ENCODE results near the gene NOL7.

NOL7 gene

GRCh38 chr6:13600036-13600435 is 15.1 kb upstream of the NOL7 start:
- no peak for DNase-seq

GRCh38 chr6:13604135-13604534 is 11.0 kb upstream of the NOL7 start:
- DNase-seq = no peak

GRCh38 chr6:13604546-13605416 is 10.4 kb upstream of the NOL7 start:
- no peak for DNase-seq

- DNase-seq = no peak
These were observed 9.5 kb upstream of the NOL7 start for GRCh38 chr6:13605634-13606033.

DNA sequence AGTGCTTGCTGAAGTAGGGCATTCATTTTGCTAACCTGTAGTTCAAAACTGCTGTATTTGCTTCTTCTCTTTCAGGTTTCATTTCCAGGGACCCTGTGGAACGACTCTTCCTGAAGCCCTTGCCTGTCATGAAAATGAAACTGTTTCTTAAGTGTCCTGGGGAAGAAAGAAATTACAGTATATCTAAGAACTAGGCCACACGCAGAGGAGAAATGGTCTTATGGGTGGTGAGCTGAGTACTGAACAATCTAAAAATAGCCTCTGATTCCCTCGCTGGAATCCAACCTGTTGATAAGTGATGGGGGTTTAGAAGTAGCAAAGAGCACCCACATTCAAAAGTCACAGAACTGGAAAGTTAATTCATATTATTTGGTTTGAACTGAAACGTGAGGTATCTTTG is 3.4 kb upstream of the NOL7 start:
- DNase-seq = no peak

DNA sequence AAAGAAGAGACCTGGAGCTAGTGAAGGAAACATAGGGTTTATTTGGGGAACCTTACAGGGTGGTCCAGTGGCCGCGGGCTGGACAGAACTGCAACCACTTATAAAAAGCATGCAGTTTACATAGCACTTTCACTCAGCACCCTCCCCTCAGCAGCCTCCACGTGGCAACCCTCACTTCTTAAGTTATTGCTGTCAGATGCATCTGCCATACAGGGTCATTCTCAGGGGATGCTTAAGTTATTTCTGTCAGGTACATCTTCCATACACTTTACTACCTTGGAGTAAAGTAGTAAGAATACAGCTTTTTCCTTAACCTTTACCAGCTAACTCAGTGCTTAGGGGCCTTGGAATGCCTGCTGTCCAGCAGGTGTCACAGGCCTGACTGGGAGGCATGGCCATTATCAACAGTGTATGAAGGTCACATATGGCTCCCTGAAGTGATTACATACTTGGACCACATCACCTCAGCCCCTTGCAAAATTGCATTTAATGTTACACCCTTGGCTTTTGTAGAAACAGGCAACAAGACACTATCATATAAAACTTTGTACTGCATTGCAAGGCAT is 2.0 kb upstream of the NOL7 start:
- no peak for DNase-seq

DNA sequence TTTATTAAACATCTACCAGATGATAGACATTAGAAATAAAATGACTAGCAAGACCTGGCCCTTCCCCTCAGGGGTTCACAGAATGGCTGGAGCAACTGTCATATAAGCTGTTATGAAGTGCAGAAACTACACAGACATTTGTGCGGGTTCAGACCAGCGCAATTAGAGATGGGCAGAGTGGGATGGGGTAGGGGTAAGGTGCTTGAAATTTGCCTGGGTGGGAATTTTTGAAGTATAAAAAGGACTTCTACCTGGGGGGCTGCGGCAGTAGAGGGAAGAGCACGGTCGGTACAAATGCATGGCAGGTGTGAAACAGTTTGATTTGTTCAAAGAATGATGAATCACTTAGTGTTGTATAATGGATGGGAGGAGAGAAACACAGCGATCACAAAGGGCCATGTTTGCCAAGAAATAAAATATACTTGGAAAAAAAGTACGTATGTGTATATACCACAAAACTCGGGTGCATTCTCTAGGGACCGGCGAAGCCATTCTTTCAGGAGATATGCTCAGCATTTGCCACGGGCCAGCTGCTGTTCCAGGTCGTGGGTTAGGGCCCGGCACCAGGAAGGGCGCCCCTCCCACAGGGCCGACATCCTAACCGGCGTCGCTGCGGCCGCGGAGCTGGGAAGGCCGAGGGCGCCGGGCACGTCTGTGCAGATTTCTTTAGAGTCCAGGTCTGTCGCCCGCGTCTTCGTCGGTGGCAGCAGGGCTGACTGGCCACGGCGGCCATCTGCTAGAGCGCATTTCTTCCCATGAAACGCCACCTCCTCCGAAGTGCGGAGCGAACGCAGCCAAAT is 809 bp upstream of the NOL7 start:
- peak; percentile 18 for DNase-seq

- DNase-seq = no peak
These were observed 621 bp downstream of the NOL7 start for GRCh38 chr6:13615792-13616120.

DNA sequence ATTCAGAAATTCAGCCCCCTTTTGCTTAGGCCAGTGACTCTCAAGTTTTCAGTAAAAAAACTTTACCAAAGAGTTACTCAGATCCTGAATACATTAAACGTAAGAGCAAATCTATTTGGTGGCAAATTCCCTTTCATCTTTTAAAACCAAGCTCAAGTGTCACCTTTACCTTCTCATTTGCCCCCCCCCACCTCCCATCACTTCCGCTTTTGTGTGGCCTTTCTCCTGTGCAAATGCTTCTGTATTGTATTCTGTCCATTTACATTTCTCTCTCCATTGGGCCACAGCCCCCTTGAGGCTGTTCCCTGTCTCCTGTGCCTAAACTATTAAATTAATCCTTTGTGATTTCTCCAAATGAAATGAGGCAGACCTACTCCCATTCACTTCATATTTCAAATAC is 1.9 kb downstream of the NOL7 start:
- no peak for DNase-seq

DNA sequence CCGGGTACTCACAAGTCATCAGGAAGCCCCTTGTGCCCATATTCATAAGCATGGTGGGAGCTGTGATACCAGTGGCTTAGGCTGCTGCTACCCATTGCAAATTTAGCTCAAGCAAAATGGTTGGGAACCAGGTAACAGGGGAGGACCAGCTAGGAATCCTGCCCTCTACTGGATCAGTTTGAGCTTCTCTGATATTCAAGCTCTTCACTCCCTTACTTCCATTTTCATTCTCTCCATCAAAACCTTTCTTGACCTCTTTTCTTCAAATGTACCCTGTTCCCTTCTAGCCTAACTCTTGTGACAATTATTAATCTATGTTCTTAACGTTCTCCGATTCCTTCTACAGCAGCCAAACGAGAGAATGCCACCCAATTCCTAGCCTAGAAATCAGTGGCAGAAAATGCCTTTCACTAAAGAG is 9.7 kb downstream of the NOL7 start:
- DNase-seq = no peak

DNA sequence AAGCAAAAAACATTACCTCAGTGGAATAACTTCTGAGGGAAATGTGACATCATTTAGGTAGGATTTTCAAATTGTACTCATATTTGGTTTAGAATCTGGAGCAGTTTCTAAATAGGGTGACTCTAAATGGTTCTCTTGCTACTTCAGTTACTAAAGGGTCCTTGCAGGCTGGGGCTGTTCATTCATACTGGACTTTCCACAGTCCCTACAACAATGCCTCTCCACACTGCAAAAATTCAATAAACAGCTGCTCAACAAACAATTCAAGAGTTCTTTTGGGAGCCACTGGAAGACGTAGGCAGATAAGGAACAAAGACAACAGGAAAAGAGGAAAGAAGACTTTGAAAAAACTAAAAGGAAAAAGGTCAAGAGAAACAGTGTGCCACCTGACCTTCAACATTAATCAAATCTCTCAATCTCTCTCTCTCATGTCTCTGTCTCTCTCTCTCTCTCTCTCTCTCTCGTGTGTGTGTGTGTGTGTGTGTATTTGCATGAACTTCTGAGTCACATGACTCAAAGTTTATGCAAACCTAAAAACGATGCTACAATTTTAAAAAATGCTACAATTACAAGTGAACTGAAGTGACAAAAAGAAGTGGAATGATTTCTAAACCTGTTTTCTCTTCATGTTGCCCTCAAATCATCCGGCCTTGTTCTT is 14.5 kb downstream of the NOL7 start:
- no peak for DNase-seq

DNA sequence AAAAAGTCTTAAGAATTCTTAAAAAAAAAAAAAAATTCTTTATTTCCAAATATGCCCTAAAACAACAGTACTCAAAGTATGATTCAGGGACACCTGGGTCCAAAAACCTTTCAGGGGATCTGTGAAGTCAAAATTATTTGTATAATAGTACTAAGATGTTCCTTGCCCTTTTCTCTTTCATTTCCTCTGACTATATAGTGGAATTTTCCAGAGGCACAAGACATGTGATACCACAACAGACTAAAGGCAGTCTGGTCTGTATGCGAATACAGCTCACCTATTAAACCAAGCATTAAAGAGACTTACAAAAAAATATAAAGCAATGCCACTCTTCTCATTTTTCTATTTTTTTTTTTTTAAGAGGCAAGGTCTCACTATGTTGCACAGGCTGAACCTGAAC is 15.4 kb downstream of the NOL7 start:
- no peak for DNase-seq

DNA sequence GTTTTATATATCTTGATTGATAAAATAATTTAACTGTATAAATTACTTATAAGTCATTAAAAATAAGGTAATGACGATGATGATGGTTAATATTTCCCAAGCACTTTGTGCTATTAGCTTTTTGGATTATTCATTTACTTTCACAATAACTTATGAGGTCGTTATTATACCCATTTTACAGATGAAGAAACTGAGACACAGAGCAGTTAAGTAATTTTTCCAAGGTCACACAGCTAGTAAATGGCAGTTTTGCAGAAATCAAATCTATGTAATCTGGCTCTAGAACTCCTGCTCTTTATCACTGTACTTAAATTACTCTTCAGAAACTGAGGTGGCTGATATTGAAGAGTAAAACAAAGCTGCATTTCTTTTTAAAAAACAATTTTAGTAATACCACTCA is 18.2 kb downstream of the NOL7 start:
- DNase-seq = no peak

DNA sequence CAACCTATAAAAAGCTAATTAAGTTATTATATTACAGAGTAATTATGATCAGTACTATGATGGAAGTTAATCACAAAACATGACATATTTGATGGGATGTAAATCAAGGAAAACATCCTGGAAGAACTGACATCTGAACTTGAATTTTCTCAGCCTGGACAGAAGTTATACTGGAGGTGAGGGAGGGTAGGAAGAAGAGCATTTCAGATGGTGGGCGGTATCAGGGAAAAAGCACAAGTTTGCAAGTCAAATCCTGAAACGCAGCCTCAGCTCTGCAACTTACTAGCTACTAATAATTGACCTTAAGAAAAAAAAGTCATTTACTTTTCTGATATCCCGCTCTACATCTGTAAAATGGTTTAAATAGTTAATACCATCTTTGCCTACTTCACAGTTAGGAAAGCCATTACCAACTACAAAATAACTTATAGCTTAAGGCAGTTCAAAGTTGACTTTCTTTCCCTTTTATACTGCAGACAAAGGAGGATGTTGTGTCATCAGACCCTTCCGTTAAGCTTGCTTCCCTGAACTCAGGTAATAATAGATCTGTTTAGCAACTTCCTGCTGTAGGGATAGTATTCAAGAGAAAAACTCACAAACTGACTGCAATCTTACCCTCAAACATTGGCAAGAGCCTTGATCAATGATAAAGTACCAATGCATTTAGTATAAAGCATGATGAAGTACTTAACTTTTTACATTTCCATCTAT is 21.0 kb downstream of the NOL7 start:
- no peak for DNase-seq

- no peak for DNase-seq
These were observed 22.9 kb downstream of the NOL7 start for GRCh38 chr6:13638014-13638413.

DNA sequence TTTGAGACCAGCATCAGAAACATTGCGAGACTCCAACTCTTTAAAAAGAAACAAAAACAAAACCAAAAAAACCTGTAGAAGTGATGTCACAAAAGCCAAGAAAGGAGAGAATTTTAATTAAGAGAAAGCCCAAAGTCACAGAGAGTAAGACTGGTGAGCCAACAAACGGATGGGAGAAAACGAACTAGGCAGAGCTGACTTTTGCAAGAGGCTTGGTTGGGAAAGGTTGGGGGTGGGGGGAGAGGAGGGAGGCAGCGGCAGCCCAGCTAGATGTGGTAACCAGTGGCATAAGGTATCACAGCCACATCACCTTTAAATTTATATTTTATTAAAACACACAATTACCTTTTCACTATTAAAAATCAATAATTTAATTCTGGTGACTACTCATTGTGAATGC is 23.5 kb downstream of the NOL7 start:
- no peak for DNase-seq

DNA sequence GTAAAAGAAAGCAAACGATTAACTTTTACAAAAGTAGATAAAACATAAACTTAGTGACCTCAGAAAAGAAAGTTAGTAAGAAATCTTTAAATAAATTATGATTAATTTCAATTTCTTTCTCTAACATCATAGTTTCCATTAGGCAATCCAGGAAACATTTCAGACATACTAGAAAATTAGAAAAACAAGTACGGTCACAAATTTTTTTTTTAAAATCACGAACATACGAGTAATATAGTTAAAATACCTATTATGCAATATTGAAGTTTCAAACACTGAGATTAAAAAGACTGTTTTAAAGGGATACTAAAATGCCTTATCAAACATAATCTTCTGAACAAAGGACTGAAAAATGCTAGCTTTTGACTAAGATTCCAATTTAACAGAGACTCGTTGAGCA is 26.2 kb downstream of the NOL7 start:
- DNase-seq = no peak

DNA sequence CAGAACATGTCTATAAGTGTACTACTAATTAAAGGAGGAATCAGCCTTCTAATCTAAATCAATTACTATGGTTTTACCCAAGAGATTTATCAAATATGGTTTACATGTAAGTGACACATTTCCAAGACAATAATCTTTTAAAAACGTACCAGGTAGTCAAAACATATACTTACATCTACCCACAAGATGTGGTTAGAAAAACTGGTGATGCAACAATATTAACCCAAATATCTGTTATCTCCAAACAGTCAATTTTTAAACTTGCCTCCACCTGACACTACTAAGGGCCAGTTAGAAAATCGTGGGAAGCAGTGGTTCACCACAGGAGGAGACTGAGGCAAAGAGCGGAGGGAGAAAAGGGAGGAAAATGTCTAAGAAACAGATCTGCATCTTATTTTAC is 28.0 kb downstream of the NOL7 start:
- no peak for DNase-seq

- DNase-seq = no peak
These were observed 33.7 kb downstream of the NOL7 start for GRCh38 chr6:13648850-13649249.

DNA sequence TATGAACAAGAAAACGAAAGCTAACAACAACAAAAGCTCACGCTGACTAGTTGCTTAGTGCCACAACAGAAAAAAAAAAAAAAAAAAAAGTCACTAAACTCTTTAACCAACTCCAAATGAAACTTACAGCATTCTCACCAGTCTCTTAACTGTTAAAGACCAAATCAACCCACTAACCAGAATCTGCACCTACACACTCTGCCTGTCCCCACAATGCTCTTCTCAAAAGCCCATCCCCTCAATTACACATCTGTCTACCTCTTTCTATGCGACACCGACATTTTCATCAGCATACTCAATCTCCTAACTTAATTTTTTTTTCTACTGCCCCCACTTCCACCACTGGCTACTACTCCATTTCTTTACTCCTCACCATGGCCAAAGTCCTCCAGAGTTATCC is 34.3 kb downstream of the NOL7 start:
- DNase-seq = no peak

- DNase-seq = no peak
These were observed 38.2 kb downstream of the NOL7 start for GRCh38 chr6:13653296-13653695.

DNA sequence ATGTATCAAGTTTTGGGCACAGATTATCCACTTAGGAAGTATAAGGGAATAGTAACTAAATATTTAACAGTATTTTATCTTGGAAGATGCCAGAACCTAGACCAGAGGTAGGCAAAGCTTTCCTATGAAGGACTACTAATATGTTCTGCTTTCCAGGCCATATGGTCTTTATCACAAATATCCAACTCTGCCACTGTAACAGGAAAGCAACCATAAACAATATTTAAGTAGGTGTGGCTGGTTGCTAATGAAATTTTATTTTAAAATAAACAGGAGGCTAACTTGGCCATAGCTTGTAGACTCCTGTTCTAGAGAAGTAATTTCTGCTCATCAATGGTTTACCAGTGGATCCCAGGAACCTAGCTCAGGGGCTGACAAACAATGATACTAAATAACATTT is 39.4 kb downstream of the NOL7 start:
- DNase-seq = no peak

DNA sequence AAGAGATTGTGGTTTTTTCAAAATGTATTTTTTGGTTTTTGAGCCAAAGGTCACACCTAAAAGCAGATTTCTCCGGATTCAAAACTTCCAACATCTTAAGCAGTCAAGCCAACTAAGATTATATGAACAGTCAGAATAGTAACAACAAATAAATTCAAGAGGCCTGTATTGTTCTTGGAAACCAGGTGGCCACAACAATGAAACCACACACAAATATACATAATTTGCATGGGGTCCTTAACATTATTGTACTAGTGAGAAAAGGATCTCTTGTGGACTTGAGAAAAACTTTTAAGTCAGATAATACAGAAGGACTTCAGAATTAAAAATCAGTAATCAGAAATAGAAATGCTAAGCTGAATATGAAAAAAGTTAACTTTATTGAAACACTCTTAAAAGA is 40.6 kb downstream of the NOL7 start:
- DNase-seq = no peak

All from NCI-H1092 treated with DMSO at 0.1 percent for 48 hours (cell line).